ENCODE data around the gene DLD. TPM values are rescaled to one million over a fixed set of nuclear protein-coding genes. Genes with fewer than 3 reads are reported as not detected.

DLD gene
- polyA plus RNA-seq, 4 donors = 45.4 to 153 (median 84.0) TPM

GRCh38 chr7:107938456-107939250 lies 47.7 kb downstream of the DLD start:
- Histone ChIP-seq H3K27ac (ENCODE audit: low read depth in 1 of 3, low read length in 2 of 3) (peak overlapping the region in 1 of 3 donors; percentile 47), H3K36me3 (ENCODE audit: control insufficient read depth in 3 of 3, insufficient read depth in 2 of 3, low read depth in 1 of 3, low read length in 3 of 3) (peaks cover 5 to 38% (median 8%) of the 10 kb centered on the region in 3 donors), H3K27me3 (ENCODE audit: control insufficient read depth in 3 of 3, insufficient read depth in 3 of 3, low read length in 3 of 3) (no peaks in the 10 kb centered on the region), H3K4me3 (ENCODE audit: low read depth in 1 of 3, low read length in 3 of 3) (no peak overlapping the region), H3K4me1 (ENCODE audit: control insufficient read depth in 3 of 3, insufficient read depth in 2 of 3, low read depth in 1 of 3, low read length in 2 of 3) (no peaks in the 10 kb centered on the region), H3K9me3 (ENCODE audit: control insufficient read depth in 2 of 2, insufficient read depth in 1 of 2, low read depth in 1 of 2, low read length in 1 of 2) (no peaks in the 10 kb centered on the region)
- no peak for FAIRE-seq
- WGBS, 3 donors = 64 to 89% (median 86%) methylated on average over 6 of the region's 6 CpGs
- DNase-seq = no peak

DNA sequence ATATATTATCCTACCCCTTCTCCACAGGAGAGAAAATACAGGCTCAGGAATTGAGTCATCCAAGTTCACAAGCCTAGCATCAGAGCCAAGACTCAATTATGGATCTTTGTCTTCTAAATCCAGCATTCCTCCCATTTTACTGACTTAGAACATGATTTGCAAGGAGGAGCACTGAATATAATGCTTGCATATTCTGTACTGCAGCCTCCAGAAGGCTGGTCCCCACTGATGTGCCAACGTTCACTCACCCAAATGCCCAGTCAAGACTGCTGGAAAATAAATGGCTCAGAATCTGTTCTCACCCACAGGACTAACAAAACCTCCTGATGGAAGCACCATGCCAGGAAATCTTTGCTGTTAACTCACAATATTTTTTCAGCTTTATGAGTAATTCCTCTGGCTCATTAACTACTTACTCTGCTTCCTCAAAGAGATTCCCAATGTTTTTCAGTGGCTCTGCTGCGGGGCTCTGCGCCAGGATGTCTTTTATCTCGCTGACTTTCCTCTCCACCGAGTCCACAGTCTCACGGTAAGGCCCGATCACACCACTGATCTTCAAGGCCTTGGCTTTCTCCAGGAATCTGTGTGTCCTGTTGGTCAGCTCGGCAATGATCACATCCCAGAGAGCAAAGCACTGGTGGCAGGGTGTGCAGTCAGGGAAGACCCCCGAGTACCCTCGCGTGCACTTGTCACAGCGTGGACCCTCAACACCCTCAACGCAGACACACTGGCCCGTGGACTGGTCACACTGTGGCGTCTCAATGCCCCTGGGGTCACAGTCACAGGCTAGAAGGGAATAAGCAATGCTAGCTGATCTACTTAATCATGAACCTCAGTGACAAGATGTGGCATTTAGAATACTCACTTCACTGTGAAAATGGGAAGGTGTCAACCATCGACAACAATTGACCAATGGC lies 48.8 kb downstream of the DLD start:
- 84 to 95% (median 90%) methylated on average over 16 of the region's 16 CpGs for WGBS, 3 donors
- H3K27me3 ChIP-seq (ENCODE audit: control insufficient read depth in 3 of 3, insufficient read depth in 3 of 3, low read length in 3 of 3) = no peaks in the 10 kb centered on the region
- DNase-seq = no peak
- no peaks in the 10 kb centered on the region for H3K9me3 ChIP-seq (ENCODE audit: control insufficient read depth in 2 of 2, insufficient read depth in 1 of 2, low read depth in 1 of 2, low read length in 1 of 2)
- FAIRE-seq = no peak
- H3K27ac ChIP-seq (ENCODE audit: low read depth in 1 of 3, low read length in 2 of 3) = peak overlapping the region in 1 of 3 donors; percentile 78
- H3K36me3 ChIP-seq (ENCODE audit: control insufficient read depth in 3 of 3, insufficient read depth in 2 of 3, low read depth in 1 of 3, low read length in 3 of 3) = peaks cover 8 to 37% (median 10%) of the 10 kb centered on the region in 3 donors
- no peak overlapping the region for H3K4me3 ChIP-seq (ENCODE audit: low read depth in 1 of 3, low read length in 3 of 3)
- no peaks in the 10 kb centered on the region for H3K4me1 ChIP-seq (ENCODE audit: control insufficient read depth in 3 of 3, insufficient read depth in 2 of 3, low read depth in 1 of 3, low read length in 2 of 3)

GRCh38 chr7:107940951-107941350 lies 50.0 kb downstream of the DLD start:
- no peak overlapping the region for H3K4me3 ChIP-seq (ENCODE audit: low read depth in 1 of 3, low read length in 3 of 3)
- H3K9me3 ChIP-seq (ENCODE audit: control insufficient read depth in 2 of 2, insufficient read depth in 1 of 2, low read depth in 1 of 2, low read length in 1 of 2) = no peaks in the 10 kb centered on the region
- WGBS, 3 donors = 93 to 97% (median 95%) methylated on average over 4 of the region's 4 CpGs
- H3K36me3 ChIP-seq (ENCODE audit: control insufficient read depth in 3 of 3, insufficient read depth in 2 of 3, low read depth in 1 of 3, low read length in 3 of 3) = peaks cover 8 to 38% (median 8%) of the 10 kb centered on the region in 3 donors
- FAIRE-seq = no peak
- no peaks in the 10 kb centered on the region for H3K27me3 ChIP-seq (ENCODE audit: control insufficient read depth in 3 of 3, insufficient read depth in 3 of 3, low read length in 3 of 3)
- H3K27ac ChIP-seq (ENCODE audit: low read depth in 1 of 3, low read length in 2 of 3) = no peak overlapping the region
- DNase-seq = no peak
- no peaks in the 10 kb centered on the region for H3K4me1 ChIP-seq (ENCODE audit: control insufficient read depth in 3 of 3, insufficient read depth in 2 of 3, low read depth in 1 of 3, low read length in 2 of 3)

DNA sequence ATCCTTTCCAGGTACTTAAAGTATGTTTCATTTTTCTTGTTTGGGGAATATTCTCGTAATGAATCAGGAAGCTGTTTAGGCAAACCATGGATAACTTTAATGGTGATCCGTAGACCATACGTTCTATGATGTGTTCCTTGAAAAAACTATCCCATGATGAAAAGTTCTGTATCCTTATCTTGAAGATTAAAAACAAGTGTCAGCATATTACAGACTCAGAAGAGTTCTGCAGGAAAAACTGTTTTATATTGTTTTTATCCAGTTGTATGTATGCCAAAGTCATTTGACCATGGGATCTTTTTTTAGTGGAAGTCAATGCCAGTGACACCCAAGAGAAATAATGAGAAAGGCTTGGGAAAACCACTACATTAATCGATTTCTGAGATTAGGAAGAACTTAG lies 52.0 kb downstream of the DLD start:
- FAIRE-seq (no peak), DNase-seq (no peak)
- Histone ChIP-seq H3K9me3 (ENCODE audit: control insufficient read depth in 2 of 2, insufficient read depth in 1 of 2, low read depth in 1 of 2, low read length in 1 of 2) (no peaks in the 10 kb centered on the region), H3K27ac (ENCODE audit: low read depth in 1 of 3, low read length in 2 of 3) (no peak overlapping the region), H3K27me3 (ENCODE audit: control insufficient read depth in 3 of 3, insufficient read depth in 3 of 3, low read length in 3 of 3) (no peaks in the 10 kb centered on the region), H3K4me1 (ENCODE audit: control insufficient read depth in 3 of 3, insufficient read depth in 2 of 3, low read depth in 1 of 3, low read length in 2 of 3) (no peaks in the 10 kb centered on the region), H3K36me3 (ENCODE audit: control insufficient read depth in 3 of 3, insufficient read depth in 2 of 3, low read depth in 1 of 3, low read length in 3 of 3) (peaks cover 5 to 54% (median 8%) of the 10 kb centered on the region in 3 donors), H3K4me3 (ENCODE audit: low read depth in 1 of 3, low read length in 3 of 3) (no peak overlapping the region)
- WGBS, 3 donors = 89 to 92% (median 91%) methylated on average over 4 of the region's 4 CpGs

DNA sequence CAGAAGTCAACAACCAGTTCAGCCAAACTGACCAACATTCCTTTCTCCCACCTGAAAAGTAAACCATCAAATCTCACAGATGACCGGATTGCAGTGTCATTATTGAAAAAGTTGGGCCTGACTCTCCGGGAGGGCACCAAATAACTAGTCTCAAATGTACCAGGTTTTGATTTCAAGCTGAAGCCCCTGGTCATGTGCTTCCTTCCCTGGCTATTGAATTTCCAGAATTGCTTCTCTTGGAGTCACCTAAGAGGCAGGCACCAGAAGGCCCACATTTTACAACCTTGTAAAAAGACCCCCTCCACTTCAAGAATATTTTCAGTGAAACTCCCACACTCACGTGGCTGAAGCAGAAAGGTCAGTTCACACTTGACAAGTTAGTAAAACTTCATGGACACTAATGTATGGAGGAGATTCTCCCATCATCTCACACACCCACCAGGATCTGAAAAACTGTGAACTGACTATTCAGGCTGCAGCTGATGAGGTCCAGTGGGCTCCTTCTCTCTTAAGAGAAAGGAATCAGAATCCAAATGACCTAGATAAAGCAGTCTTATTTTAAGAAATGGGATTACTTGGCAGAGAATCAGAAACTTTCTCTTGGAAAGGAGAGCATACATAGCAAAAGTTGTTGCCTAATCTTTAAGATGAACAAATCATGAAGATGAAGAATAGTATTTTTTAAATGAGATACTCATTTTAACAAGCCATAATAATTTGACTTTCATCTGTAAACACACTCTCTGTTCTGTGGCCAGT lies 53.6 kb downstream of the DLD start:
- FAIRE-seq = no peak
- no peaks in the 10 kb centered on the region for H3K9me3 ChIP-seq (ENCODE audit: control insufficient read depth in 2 of 2, insufficient read depth in 1 of 2, low read depth in 1 of 2, low read length in 1 of 2)
- H3K27me3 ChIP-seq (ENCODE audit: control insufficient read depth in 3 of 3, insufficient read depth in 3 of 3, low read length in 3 of 3) = no peaks in the 10 kb centered on the region
- DNase-seq = no peak
- 86 to 88% (median 87%) methylated on average over 3 of the region's 3 CpGs for WGBS, 3 donors
- no peak overlapping the region for H3K27ac ChIP-seq (ENCODE audit: low read depth in 1 of 3, low read length in 2 of 3)
- H3K4me1 ChIP-seq (ENCODE audit: control insufficient read depth in 3 of 3, insufficient read depth in 2 of 3, low read depth in 1 of 3, low read length in 2 of 3) = peaks cover 0 to 7% (median 3%) of the 10 kb centered on the region in 3 donors
- peaks cover 5 to 54% (median 10%) of the 10 kb centered on the region in 3 donors for H3K36me3 ChIP-seq (ENCODE audit: control insufficient read depth in 3 of 3, insufficient read depth in 2 of 3, low read depth in 1 of 3, low read length in 3 of 3)
- no peak overlapping the region for H3K4me3 ChIP-seq (ENCODE audit: low read depth in 1 of 3, low read length in 3 of 3)

DNA sequence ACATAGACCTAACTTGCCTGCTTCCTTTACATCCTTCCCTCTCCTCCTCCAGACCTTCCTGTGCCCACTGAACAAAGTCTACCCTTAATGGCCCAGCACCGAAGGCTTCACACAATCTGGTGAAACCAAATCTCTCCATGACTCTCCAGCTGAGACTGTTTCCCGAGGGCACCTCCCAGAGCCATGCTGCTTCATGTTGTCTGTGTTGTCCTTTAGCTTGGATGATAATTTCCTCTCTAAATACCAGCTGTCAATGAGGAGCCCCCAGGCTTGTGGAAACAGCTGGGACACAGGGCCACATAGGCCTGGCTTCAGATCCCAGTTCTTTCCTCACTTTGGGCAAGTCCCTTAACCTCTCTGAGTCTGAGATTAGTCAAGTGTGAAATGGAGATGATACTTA lies 54.3 kb downstream of the DLD start:
- peaks cover 5 to 49% (median 10%) of the 10 kb centered on the region in 3 donors for H3K36me3 ChIP-seq (ENCODE audit: control insufficient read depth in 3 of 3, insufficient read depth in 2 of 3, low read depth in 1 of 3, low read length in 3 of 3)
- H3K4me1 ChIP-seq (ENCODE audit: control insufficient read depth in 3 of 3, insufficient read depth in 2 of 3, low read depth in 1 of 3, low read length in 2 of 3) = peaks cover 0 to 7% (median 5%) of the 10 kb centered on the region in 3 donors
- WGBS, 3 donors = 82 to 86% (median 83%) methylated on average over 2 of the region's 2 CpGs
- H3K4me3 ChIP-seq (ENCODE audit: low read depth in 1 of 3, low read length in 3 of 3) = no peak overlapping the region
- FAIRE-seq (no peak), DNase-seq (no peak)
- no peaks in the 10 kb centered on the region for H3K27me3 ChIP-seq (ENCODE audit: control insufficient read depth in 3 of 3, insufficient read depth in 3 of 3, low read length in 3 of 3)
- H3K27ac ChIP-seq (ENCODE audit: low read depth in 1 of 3, low read length in 2 of 3) = peak overlapping the region in 1 of 3 donors; percentile 0
- H3K9me3 ChIP-seq (ENCODE audit: control insufficient read depth in 2 of 2, insufficient read depth in 1 of 2, low read depth in 1 of 2, low read length in 1 of 2) = no peaks in the 10 kb centered on the region

DNA sequence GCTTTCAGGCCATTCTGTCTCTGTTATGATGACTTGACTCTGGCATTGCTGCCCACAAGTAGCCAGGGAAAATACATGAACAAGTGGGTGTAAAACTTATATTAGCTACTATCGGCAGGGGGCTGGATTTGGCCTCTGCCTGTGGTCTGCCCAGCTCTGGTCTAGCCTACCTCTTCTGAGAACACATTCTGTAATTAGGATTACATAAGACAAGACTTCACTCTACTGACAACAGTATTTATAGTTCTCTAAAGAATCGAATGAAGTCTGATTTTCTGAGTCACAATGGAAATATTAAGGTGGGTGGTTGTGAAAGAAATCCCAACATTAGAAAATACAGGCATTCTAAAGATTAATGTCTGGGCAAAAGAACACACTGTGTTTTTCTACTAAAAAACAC lies 55.5 kb downstream of the DLD start:
- Histone ChIP-seq H3K9me3 (ENCODE audit: control insufficient read depth in 2 of 2, insufficient read depth in 1 of 2, low read depth in 1 of 2, low read length in 1 of 2) (no peaks in the 10 kb centered on the region), H3K4me1 (ENCODE audit: control insufficient read depth in 3 of 3, insufficient read depth in 2 of 3, low read depth in 1 of 3, low read length in 2 of 3) (peaks cover 0 to 7% (median 5%) of the 10 kb centered on the region in 3 donors), H3K36me3 (ENCODE audit: control insufficient read depth in 3 of 3, insufficient read depth in 2 of 3, low read depth in 1 of 3, low read length in 3 of 3) (peaks cover 0 to 52% (median 14%) of the 10 kb centered on the region in 3 donors), H3K27ac (ENCODE audit: low read depth in 1 of 3, low read length in 2 of 3) (no peak overlapping the region), H3K4me3 (ENCODE audit: low read depth in 1 of 3, low read length in 3 of 3) (no peak overlapping the region), H3K27me3 (ENCODE audit: control insufficient read depth in 3 of 3, insufficient read depth in 3 of 3, low read length in 3 of 3) (no peaks in the 10 kb centered on the region)
- DNase-seq (no peak), FAIRE-seq (no peak)
- WGBS, 3 donors = 77 to 81% (median 79%) methylated on average over 2 of the region's 2 CpGs

DNA sequence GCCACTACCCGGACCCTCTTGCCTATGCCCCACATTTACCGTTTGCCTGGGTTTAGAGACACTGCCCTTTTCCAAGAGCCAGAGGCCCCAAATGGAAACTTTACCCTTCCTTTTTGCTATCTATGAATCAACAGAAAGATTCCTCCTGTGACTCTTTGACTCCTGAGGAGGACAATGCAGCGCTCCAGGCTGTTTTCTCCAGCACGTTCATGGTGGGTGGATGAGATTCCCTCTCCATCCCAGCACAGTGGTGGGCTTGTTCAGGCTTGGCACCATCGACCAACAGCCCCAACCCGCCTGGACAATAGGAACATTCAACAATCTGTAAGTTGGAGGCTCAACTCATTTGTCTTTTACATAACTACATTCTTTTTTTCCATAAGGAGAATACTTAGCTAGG lies 55.9 kb downstream of the DLD start:
- no peaks in the 10 kb centered on the region for H3K27me3 ChIP-seq (ENCODE audit: control insufficient read depth in 3 of 3, insufficient read depth in 3 of 3, low read length in 3 of 3)
- no peak overlapping the region for H3K4me3 ChIP-seq (ENCODE audit: low read depth in 1 of 3, low read length in 3 of 3)
- no peak overlapping the region for H3K27ac ChIP-seq (ENCODE audit: low read depth in 1 of 3, low read length in 2 of 3)
- 86 to 93% (median 90%) methylated on average over 6 of the region's 6 CpGs for WGBS, 3 donors
- no peak for DNase-seq
- no peak for FAIRE-seq
- H3K4me1 ChIP-seq (ENCODE audit: control insufficient read depth in 3 of 3, insufficient read depth in 2 of 3, low read depth in 1 of 3, low read length in 2 of 3) = peaks cover 0 to 7% (median 5%) of the 10 kb centered on the region in 3 donors
- H3K9me3 ChIP-seq (ENCODE audit: control insufficient read depth in 2 of 2, insufficient read depth in 1 of 2, low read depth in 1 of 2, low read length in 1 of 2) = no peaks in the 10 kb centered on the region
- peaks cover 0 to 56% (median 17%) of the 10 kb centered on the region in 3 donors for H3K36me3 ChIP-seq (ENCODE audit: control insufficient read depth in 3 of 3, insufficient read depth in 2 of 3, low read depth in 1 of 3, low read length in 3 of 3)

All from small intestine (tissue), 7 donors.